Prostate gland (tissue), 2 donors: ENCODE data around the gene NAALADL2. TPM values are rescaled to one million over a fixed set of nuclear protein-coding genes. Genes with fewer than 3 reads are reported as not detected.

Experiments used
- DNase-seq: peaks from one replicate; pipeline ENCODE4 v3.0.0-alpha.2; 2019; ENCODE audit warnings: low spot score
- H3K27ac ChIP-seq, 2 donors: fragments of 200-600 bp; sonication (generic); 2 replicates each; pipeline ENCODE4 v1.5.1; 2017 to 2019
- H3K27me3 ChIP-seq: fragments of 200-600 bp; sonication (generic); replicated peaks from 2 replicates; pipeline ENCODE4 v1.5.1; 2019; ENCODE audit not compliant: insufficient read depth
- H3K36me3 ChIP-seq, 2 donors: fragments of 200-600 bp; sonication (generic); 1 replicate in 1 of 2; 2 replicates in 1 of 2; pipeline versions ENCODE4 v1.5.1 to v1.8.1; 2017 to 2019
- H3K4me1 ChIP-seq: fragments of 200-600 bp; sonication (generic); replicated peaks from 2 replicates; pipeline ENCODE4 v1.5.1; 2019
- H3K4me3 ChIP-seq, 2 donors: fragments of 200-600 bp; sonication (generic); 2 replicates each; pipeline ENCODE4 v1.5.1; 2017 to 2019
- H3K9me3 ChIP-seq: fragments of 200-600 bp; sonication (generic); 2 replicates; pipeline ENCODE4 v1.5.1; 2017
- CTCF ChIP-seq, 4 experiments: fragments of 200-600 bp in 2 of 4; fragments of 450-650 bp in 2 of 4; sonication (generic) in 2 of 4; IDR thresholded peaks; 1 replicate in 3 of 4; 2 replicates in 1 of 4; pipeline ENCODE4 v1.5.1; 2016 to 2019; ENCODE audit warnings: antibody characterized with exemption in 4 of 4, mild to moderate bottlenecking in 2 of 4, moderate library complexity in 2 of 4
- POLR2A ChIP-seq: fragments of 450-650 bp; IDR thresholded peaks from one replicate; pipeline ENCODE4 v1.6.1; 2016; ENCODE audit warnings: antibody characterized with exemption, mild to moderate bottlenecking
- POLR2AphosphoS5 ChIP-seq: sonication (generic); formaldehyde crosslinking; IDR thresholded peaks from one replicate; pipeline ENCODE4 v1.6.1; 2017; ENCODE audit warnings: antibody characterized with exemption
- WGBS: methylation state at CpG from one replicate; pipeline ENCODE4 v1.1.5; 2018; 5-methylcytosine and 5-hydroxymethylcytosine counted together
- intact Hi-C: fragments of 100-400 bp; cut with DNase I; formaldehyde crosslinking; loops from one replicate; pipeline ENCODE4 v1.14.2; 2022
- total RNA-seq, 2 donors: library from RNA; depleted of rRNA; stranded (reverse); fragments of >200 nt; gene quantifications; one replicate each; pipeline ENCODE4 v1.1.0, GENCODE V29; 2016

The NAALADL2 gene
- total RNA-seq, 2 donors from 2014 or later = 12.2 to 20.2 TPM

GRCh38 chr3:175837962-175838361, 978.8 kb downstream of the NAALADL2 start:
- no peak overlapping the region for H3K27ac ChIP-seq
- TF ChIP-seq POLR2A = no peak
- no peak for TF ChIP-seq CTCF (IDR thresholded peaks at IDR 0.05)
- TF ChIP-seq POLR2AphosphoS5 = no peak
- no peak for DNase-seq
- H3K4me1 ChIP-seq = no peaks in the 10 kb centered on the region
- H3K36me3 ChIP-seq = no peaks in the 10 kb centered on the region
- intact Hi-C loops = no loop called here
- no peaks in the 10 kb centered on the region for H3K27me3 ChIP-seq
- 60% methylated on average over 2 of the region's 2 CpGs for WGBS
- H3K4me3 ChIP-seq = no peak overlapping the region
- H3K9me3 ChIP-seq = no peaks in the 10 kb centered on the region

GRCh38 chr3:175839366-175840005, 980.4 kb downstream of the NAALADL2 start:
- 66% methylated on average over 2 of the region's 2 CpGs for WGBS
- TF ChIP-seq CTCF (IDR thresholded peaks at IDR 0.05) (no peak), POLR2A (no peak), POLR2AphosphoS5 (no peak)
- no peak overlapping the region for H3K4me3 ChIP-seq
- no peaks in the 10 kb centered on the region for H3K27me3 ChIP-seq
- DNase-seq = no peak
- no peak overlapping the region for H3K27ac ChIP-seq
- intact Hi-C loops = no loop called here
- H3K9me3 ChIP-seq = no peaks in the 10 kb centered on the region
- H3K4me1 ChIP-seq = no peaks in the 10 kb centered on the region
- no peaks in the 10 kb centered on the region for H3K36me3 ChIP-seq

- no peaks in the 10 kb centered on the region for H3K4me1 ChIP-seq
- TF ChIP-seq POLR2A (no peak), POLR2AphosphoS5 (no peak), CTCF (IDR thresholded peaks at IDR 0.05) (no peak)
- no peak for DNase-seq
- H3K36me3 ChIP-seq = no peaks in the 10 kb centered on the region
- no peaks in the 10 kb centered on the region for H3K9me3 ChIP-seq
- H3K27me3 ChIP-seq = no peaks in the 10 kb centered on the region
- WGBS = 76% methylated on average over 7 of the region's 7 CpGs
- H3K27ac ChIP-seq = no peak overlapping the region
- no peak overlapping the region for H3K4me3 ChIP-seq
- intact Hi-C loops = no loop called here
Measured at GRCh38 chr3:175851541-175851940, 992.4 kb downstream of the NAALADL2 start.

GRCh38 chr3:175852560-175852959, 993.4 kb downstream of the NAALADL2 start:
- intact Hi-C loops = no loop called here
- Histone ChIP-seq H3K4me3 (no peak overlapping the region), H3K9me3 (no peaks in the 10 kb centered on the region), H3K36me3 (no peaks in the 10 kb centered on the region), H3K4me1 (no peaks in the 10 kb centered on the region), H3K27me3 (no peaks in the 10 kb centered on the region), H3K27ac (no peak overlapping the region)
- WGBS = 96% methylated on average over 1 of the region's 1 CpG
- no peak for DNase-seq
- TF ChIP-seq POLR2A = no peak
- no peak for TF ChIP-seq CTCF (IDR thresholded peaks at IDR 0.05)

GRCh38 chr3:175857666-175858270, 998.6 kb downstream of the NAALADL2 start:
- intact Hi-C loops = no loop called here
- TF ChIP-seq CTCF (IDR thresholded peaks at IDR 0.05) (no peak), POLR2A (no peak), POLR2AphosphoS5 (no peak)
- Histone ChIP-seq H3K27ac (no peak overlapping the region), H3K4me1 (no peaks in the 10 kb centered on the region), H3K36me3 (no peaks in the 10 kb centered on the region), H3K27me3 (no peaks in the 10 kb centered on the region), H3K4me3 (no peak overlapping the region), H3K9me3 (no peaks in the 10 kb centered on the region)
- 78% methylated on average over 2 of the region's 2 CpGs for WGBS
- no peak for DNase-seq
